ENCODE data around the gene HECA.
A peak's percentile ranks its signal among the peaks of the same experiment; 100 is the strongest.

Gene HECA, protein sequence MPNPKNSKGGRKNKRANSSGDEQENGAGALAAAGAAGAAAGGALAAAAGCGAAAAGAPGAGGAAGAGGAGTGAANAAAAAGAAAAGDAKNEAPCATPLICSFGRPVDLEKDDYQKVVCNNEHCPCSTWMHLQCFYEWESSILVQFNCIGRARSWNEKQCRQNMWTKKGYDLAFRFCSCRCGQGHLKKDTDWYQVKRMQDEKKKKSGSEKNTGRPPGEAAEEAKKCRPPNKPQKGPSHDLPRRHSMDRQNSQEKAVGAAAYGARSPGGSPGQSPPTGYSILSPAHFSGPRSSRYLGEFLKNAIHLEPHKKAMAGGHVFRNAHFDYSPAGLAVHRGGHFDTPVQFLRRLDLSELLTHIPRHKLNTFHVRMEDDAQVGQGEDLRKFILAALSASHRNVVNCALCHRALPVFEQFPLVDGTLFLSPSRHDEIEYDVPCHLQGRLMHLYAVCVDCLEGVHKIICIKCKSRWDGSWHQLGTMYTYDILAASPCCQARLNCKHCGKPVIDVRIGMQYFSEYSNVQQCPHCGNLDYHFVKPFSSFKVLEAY

DNA sequence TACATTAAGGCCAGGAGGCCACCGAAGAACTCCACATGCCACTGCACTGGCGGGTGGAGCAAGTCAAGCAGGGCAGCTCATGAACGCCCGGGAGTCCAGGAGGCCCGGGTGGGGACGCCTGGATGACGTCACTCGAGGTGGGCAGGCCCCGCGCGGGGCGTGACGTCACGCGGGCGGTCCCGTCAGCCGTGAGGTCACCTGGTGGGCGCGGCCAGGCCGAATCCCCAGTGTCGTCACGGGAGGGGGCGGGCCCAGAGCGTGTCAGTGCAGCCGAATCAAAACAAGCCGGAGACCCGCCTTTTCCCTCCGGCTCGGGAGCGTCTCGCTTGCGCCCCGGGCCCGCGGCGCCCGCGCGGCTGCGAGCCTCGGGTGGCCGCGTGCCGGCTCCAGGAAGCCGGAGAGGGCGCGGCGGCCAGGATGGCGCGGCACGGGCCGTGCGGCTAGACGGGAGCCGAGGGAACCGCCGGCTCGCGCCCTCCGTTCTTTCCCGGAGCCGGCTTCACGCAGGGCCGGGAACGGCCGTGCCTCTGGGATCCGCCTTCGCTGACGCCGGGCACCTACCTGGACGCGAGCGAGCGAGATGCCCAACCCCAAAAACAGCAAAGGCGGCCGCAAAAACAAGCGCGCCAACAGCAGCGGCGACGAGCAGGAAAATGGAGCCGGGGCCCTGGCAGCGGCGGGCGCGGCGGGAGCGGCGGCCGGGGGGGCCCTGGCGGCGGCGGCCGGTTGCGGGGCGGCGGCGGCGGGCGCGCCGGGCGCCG lies at the start of gene HECA:
HECA (plus strand) TSS at position 264 of the 761 bp plus-strand sequence; CDS start at position 581, 317 bp downstream.
- H3K4me3 ChIP-seq (ENCODE audit: low read depth, low read length) = peak within 1 kb of the TSS; percentile 70
- in situ Hi-C loops (cut with HindIII; ENCODE audit: low sequenced_read_pairs) = no loop called here

DNA sequence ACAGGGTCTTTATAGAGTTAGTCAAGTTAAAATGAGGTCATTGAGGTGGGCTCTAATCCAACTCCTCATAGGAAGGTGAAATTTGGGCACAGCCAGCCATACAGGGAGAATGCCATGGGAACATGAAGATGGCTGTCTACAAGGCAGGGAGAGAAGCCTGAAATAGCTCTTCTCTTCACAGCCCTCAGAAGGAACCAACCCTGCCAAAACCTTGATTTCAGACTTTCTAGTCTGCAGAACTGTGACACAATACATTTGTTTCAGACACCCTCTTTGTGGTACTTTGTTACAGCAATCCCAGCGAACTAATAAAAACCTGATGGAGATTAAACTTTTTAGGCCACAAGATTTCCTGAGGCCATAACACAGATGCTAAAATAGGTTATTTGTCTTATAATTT lies 43.1 kb upstream of the HECA start:
- no peak for DNase-seq (ENCODE audit: low read depth)
- in situ Hi-C loops (cut with HindIII; ENCODE audit: low sequenced_read_pairs) = no loop called here
- TF ChIP-seq, protein P1, sequence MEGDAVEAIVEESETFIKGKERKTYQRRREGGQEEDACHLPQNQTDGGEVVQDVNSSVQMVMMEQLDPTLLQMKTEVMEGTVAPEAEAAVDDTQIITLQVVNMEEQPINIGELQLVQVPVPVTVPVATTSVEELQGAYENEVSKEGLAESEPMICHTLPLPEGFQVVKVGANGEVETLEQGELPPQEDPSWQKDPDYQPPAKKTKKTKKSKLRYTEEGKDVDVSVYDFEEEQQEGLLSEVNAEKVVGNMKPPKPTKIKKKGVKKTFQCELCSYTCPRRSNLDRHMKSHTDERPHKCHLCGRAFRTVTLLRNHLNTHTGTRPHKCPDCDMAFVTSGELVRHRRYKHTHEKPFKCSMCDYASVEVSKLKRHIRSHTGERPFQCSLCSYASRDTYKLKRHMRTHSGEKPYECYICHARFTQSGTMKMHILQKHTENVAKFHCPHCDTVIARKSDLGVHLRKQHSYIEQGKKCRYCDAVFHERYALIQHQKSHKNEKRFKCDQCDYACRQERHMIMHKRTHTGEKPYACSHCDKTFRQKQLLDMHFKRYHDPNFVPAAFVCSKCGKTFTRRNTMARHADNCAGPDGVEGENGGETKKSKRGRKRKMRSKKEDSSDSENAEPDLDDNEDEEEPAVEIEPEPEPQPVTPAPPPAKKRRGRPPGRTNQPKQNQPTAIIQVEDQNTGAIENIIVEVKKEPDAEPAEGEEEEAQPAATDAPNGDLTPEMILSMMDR (IDR thresholded peaks at IDR 0.05; ENCODE audit: low read depth, low read length, missing control alignments) = no peak

More for the DNA sequence above, at the start of gene HECA:
- TF ChIP-seq, protein P1 (IDR thresholded peaks at IDR 0.05; ENCODE audit: low read depth, low read length, missing control alignments) = no peak
- DNase-seq (ENCODE audit: low read depth) = peak; percentile 85

DNA sequence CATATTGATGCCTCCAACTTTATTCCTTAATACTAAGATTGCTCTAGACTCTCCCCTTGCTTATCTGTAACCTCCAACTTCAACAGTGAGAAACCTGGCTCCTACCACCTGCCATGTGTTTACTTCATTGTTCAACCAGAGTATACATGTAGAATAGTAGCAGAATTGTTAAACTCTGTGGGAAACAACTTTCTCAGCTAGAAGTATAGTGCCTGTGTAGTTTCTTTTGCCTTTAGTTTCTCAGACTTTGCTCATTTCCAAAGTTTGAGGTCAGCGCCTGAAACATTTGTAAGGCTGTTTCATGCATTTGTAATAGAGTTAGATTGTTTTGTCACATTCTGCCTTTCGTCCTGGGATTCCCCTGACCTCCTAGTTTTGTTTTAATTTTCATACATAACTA lies 34.9 kb upstream of the HECA start:
- TF ChIP-seq, protein P1 (IDR thresholded peaks at IDR 0.05; ENCODE audit: low read depth, low read length, missing control alignments) = no peak
- no peak for DNase-seq (ENCODE audit: low read depth)

More for the DNA sequence above, 43.1 kb upstream of the HECA start:
- H3K4me3 ChIP-seq (ENCODE audit: low read depth, low read length) = no peak overlapping the region

DNA sequence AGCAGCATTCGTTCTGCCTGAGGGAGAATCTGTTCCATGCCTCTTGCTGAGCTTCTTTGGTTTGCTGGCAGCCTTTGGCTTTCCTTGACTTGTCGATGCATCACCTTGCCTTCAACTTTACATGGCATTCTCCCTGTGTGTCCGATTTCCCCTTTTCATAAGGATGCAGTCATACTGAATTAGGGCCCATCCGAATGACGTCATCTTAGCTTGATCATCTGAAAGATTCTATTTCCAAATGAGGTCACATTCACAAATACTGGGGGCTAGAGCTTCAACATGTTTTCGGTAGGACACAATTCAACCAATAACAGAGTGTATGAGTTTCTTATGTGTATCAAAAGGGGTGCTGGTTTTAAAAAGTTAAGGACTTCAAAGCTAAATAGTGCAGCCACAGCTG lies 27.8 kb upstream of the HECA start:
- H3K4me3 ChIP-seq (ENCODE audit: low read depth, low read length) = no peak overlapping the region
- in situ Hi-C loops (cut with HindIII; ENCODE audit: low sequenced_read_pairs) = no loop called here
- TF ChIP-seq, protein P1 (IDR thresholded peaks at IDR 0.05; ENCODE audit: low read depth, low read length, missing control alignments) = no peak
- no peak for DNase-seq (ENCODE audit: low read depth)

More for the DNA sequence above, 34.9 kb upstream of the HECA start:
- in situ Hi-C loops (cut with HindIII; ENCODE audit: low sequenced_read_pairs) = no loop called here
- no peak overlapping the region for H3K4me3 ChIP-seq (ENCODE audit: low read depth, low read length)

DNA sequence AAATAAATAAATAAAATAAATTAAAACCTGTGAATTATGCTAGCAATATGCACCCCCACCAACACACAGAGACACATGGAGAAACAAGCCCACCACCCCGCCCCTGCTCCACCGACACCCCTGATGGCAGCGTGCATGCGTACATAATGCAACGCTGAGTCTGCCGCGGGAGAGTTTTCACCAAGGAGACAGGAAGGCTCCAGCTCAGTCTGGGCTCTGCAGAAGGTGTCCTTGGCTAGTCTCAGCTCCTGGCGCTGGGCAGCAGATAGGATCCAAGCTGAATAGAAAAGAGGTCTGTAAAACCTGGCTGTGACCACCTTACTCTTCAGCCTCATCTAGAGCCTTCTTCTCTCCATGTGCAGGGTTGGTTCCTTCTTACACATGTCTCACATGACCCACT lies 26.5 kb upstream of the HECA start:
- in situ Hi-C loops (cut with HindIII; ENCODE audit: low sequenced_read_pairs) = no loop called here
- TF ChIP-seq, protein P1 (IDR thresholded peaks at IDR 0.05; ENCODE audit: low read depth, low read length, missing control alignments) = no peak
- no peak for DNase-seq (ENCODE audit: low read depth)
- no peak overlapping the region for H3K4me3 ChIP-seq (ENCODE audit: low read depth, low read length)

DNA sequence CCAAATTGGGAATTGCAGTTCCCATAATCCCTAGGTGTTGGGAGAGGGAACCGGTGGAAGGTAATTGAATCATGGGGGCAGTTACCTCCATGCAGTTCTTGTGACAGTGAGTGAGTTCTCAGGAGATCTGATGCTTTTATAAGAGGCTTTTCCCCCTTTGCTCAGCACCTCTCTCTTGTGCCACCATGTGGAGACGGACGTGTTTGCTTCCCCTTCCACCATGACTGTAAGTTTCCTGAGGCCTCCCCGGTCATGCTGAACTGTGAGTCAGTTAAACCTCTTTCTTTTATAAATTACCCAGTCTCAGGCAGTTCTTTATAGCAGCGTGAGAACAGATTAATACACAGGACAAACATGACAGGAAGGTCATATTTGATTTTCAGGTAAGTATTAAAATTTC lies 25.3 kb upstream of the HECA start:
- in situ Hi-C loops (cut with HindIII; ENCODE audit: low sequenced_read_pairs) = no loop called here
- H3K4me3 ChIP-seq (ENCODE audit: low read depth, low read length) = no peak overlapping the region
- no peak for DNase-seq (ENCODE audit: low read depth)
- TF ChIP-seq, protein P1 (IDR thresholded peaks at IDR 0.05; ENCODE audit: low read depth, low read length, missing control alignments) = peak; percentile 31

Measured in astrocyte of the cerebellum (primary cell).